ENCODE results near the gene AK5.

- no peak for TF ChIP-seq CTCF (conservative IDR thresholded peaks at IDR 0.05 in 1 of 2, IDR thresholded peaks at IDR 0.05 in 1 of 2; ENCODE audit: extremely low read depth in 1 of 2, insufficient read depth in 1 of 2, low read depth in 1 of 2, low read length in 2 of 2)
- no peak for TF ChIP-seq EZH2 (IDR thresholded peaks at IDR 0.05; ENCODE audit: borderline replicate concordance, low read length)
These were observed 42.5 kb upstream of the AK5 start for GRCh38 chr1:77239311-77239710.

Data from mammary epithelial cell (primary cell).